Measurements from ENCODE around the gene CPZ.
"Not testable (repeated sequence)": the region's sequence is repeated elsewhere in the genome, so short reads cannot be mapped to it uniquely, and the experiment has no call there.

CPZ gene

GRCh38 chr4:8556341-8557150 is 36.0 kb upstream of the CPZ start:
- no peak for DNase-seq (ENCODE audit: low read depth in 1 of 2, low spot score in 1 of 2)

- DNase-seq (ENCODE audit: low read depth in 1 of 2, low spot score in 1 of 2), result no peak
Observed at GRCh38 chr4:8557151-8558076, 35.2 kb upstream of the CPZ start.

- no peak for DNase-seq (ENCODE audit: low read depth in 1 of 2, low spot score in 1 of 2)
Observed at GRCh38 chr4:8558080-8558960, 34.2 kb upstream of the CPZ start.

- DNase-seq (ENCODE audit: low read depth in 1 of 2, low spot score in 1 of 2), result no peak
Observed at GRCh38 chr4:8559011-8559410, 33.6 kb upstream of the CPZ start.

- DNase-seq (ENCODE audit: low read depth in 1 of 2, low spot score in 1 of 2), result no peak
Observed at GRCh38 chr4:8559524-8560264, 32.9 kb upstream of the CPZ start.

- no peak for DNase-seq (ENCODE audit: low read depth in 1 of 2, low spot score in 1 of 2)
Observed at GRCh38 chr4:8560265-8561047, 32.1 kb upstream of the CPZ start.

GRCh38 chr4:8564595-8564994 is 28.0 kb upstream of the CPZ start:
- DNase-seq (ENCODE audit: low read depth in 1 of 2, low spot score in 1 of 2), result no peak

GRCh38 chr4:8568068-8568668 is 24.4 kb upstream of the CPZ start:
- DNase-seq (ENCODE audit: low read depth in 1 of 2, low spot score in 1 of 2), result no peak

GRCh38 chr4:8570201-8570600 is 22.4 kb upstream of the CPZ start:
- no peak for DNase-seq (ENCODE audit: low read depth in 1 of 2, low spot score in 1 of 2)

- no peak for DNase-seq (ENCODE audit: low read depth in 1 of 2, low spot score in 1 of 2)
Observed at GRCh38 chr4:8571702-8572685, 20.6 kb upstream of the CPZ start.

GRCh38 chr4:8573266-8573665 is 19.3 kb upstream of the CPZ start:
- DNase-seq (ENCODE audit: low read depth in 1 of 2, low spot score in 1 of 2), result no peak

- DNase-seq (ENCODE audit: low read depth in 1 of 2, low spot score in 1 of 2), result no peak
Observed at GRCh38 chr4:8574796-8575370, 17.7 kb upstream of the CPZ start.

GRCh38 chr4:8575457-8575856 is 17.1 kb upstream of the CPZ start:
- no peak for DNase-seq (ENCODE audit: low read depth in 1 of 2, low spot score in 1 of 2)

- not testable (repeated sequence) for DNase-seq (ENCODE audit: low read depth in 1 of 2, low spot score in 1 of 2)
Observed at GRCh38 chr4:8576591-8576990, 16.0 kb upstream of the CPZ start.

GRCh38 chr4:8577046-8577445 is 15.5 kb upstream of the CPZ start:
- no peak for DNase-seq (ENCODE audit: low read depth in 1 of 2, low spot score in 1 of 2)

- no peak for DNase-seq (ENCODE audit: low read depth in 1 of 2, low spot score in 1 of 2)
Observed at GRCh38 chr4:8577972-8578371, 14.6 kb upstream of the CPZ start.

- no peak for DNase-seq (ENCODE audit: low read depth in 1 of 2, low spot score in 1 of 2)
Observed at GRCh38 chr4:8578717-8579116, 13.8 kb upstream of the CPZ start.
